Activated naive CD4-positive, alpha-beta T cell treated with anti-CD3 and anti-CD28 coated beads, Interleukin-2, amount 50 U/mL, for 16 hours (primary cell): Measurements from ENCODE around the gene SNX22.
A peak's percentile ranks its signal among the peaks of the same experiment; 100 is the strongest.

Experiments
- DNase-seq: peaks from one replicate; pipeline ENCODE4 v3.0.0-alpha.2; 2020

The SNX22 gene

DNA sequence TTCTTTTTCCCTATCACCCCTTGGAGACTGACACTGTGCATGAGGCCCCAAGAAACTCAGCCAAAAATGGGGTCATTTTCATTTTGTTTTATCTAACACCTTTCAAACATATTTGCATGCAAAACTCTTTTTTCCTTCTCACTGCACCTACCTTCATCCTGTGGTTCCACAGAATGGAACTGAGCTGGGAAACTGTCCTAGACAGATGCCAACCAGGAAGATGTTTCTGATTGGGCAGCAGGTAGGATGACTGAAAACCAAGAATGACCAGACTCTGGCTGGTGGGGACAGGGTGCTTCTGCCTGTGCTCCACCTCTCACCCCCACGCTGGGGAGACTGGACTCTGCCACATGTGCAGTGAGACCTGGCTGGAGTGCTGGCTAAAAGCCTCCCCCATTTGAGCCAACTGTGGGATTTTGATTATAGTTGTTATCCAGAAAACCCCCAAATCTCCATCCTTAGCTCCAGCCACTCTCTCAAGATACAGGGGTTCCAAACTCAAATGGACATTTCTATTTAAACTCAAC, 6.1 kb downstream of the SNX22 start:
- DNase-seq, result no peak

DNA sequence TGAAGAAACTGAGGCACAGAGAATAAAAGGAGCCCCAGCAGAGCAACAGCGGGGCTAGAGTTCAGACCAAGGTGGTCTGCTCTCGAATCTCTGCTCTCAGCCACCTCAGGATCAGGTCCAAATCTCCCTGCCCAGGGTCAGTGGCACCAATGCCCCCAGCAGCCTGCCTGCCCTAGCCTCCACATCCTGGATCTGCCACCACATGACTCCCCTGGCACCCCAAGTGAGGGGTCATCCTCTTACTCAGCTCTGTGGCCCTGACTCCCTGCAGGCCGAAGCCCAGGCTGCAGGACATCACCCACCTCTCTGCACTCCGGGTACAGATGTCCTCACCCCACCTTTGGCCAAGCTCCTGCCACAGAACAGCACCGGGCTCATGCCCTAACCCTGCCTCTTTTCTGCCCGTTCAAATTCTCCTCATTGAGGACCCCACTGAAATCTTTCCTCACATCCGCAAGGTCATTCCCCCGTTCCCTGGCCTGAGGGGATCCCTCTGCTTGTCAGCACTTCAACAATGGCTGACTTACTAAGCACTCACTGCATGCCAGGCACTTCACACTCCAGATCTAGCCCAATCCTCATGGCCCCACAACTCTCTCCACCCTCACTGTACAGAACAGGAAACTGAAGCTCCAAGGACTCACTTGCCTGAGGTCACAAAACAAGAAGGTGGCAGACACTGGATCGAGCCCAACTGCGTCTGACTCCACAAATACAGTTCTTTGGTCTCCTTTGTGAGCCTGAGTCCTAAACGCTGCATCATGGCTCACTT, 7.0 kb downstream of the SNX22 start:
- DNase-seq, result no peak

DNA sequence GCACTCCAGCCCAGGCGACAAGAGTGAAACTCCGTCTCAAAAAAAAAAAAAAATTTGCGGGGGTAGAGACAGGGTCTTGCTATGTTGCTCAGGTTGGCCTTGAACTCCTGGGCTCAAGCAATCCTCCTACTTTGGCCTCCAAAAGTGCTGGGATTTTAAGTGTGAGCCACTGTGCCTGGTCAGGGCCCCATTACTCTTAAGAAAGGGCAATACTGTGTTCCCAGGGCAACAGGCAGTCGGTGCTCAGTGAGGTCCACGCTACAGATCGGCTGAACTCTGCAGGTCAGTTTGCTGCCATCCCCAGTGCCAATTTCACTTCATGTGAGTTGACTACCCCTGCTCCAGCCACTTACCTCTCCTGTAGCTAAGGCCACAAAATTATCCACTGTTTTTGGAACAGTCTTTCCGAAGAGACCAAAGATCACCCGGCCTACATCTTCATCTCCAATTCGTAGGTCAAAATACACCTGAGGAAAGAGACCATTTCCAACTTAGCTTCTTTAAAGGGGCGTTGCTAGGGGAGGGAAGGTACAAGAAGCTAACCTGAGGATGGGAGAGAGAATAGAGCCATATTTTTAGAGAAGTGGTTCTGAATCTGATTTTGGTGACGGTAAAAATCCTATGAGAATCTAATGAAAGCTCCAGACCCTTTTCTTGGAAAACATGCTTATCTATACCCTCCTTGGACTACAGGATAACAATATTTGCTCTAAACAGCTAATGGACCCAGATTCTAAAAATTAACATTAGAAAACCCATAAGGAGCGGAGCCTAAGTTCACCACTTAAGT, 10.4 kb downstream of the SNX22 start:
- no peak for DNase-seq

DNA sequence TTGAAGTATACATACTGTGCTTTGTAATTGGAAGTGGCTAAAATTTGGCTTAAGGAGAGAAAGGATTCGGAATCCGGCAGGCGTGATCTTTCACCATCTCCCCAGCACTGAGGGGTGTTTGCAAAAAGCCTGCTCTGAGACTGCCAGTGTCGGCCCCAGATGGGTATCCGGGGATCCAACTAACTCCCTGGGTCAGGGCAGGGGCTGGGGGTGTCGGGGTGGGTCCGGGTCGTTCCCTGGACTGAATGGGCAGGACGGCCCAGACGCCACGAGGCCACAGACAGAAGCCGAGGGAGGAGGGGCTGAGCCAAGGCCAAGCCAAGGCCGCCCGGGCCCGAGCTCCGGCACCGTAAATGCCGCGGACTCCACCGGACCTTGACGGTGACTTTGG, 10.9 kb downstream of the SNX22 start:
- DNase-seq, result no peak

DNA sequence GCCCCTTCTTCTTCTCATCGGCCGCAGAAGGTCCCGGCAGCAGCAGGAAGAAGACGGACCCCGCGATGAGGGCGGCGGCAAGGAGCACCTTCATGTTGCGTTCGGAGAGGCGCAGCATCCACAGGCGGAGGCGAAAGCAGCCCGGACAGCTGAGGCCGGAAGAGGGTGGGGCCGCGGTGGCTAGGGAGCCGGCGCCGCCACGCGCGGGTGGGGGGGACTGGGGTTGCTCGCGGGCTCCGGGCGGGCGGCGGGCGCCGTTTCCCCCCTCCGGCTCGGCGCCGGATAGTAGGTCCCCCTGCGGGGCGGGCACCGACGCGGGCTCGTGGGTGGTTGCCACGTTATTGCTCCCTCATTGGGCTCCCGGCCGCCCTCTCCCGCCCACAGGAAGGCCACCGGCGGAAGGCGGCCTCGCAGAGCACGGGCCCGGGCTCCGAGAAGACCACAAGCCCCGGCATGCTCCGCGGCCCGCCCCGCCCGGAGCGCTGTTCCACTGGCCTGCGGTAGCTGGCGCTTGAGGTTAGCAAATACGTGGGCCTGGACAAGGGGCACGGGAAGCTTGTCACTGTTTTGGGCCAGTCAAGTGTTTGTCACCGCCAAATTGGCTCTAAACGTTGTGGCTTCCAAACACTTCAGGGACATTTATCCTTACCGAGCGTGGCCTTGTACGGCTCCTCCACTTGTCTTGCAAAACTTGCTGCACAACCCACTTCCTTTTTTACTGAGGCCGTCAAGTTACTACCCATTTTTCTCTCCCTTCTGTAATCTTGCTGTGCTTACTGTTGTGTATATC, 11.5 kb downstream of the SNX22 start, which contains the start of gene PPIB:
Gene PPIB (minus strand): TSS at position 154 of the 790 bp plus-strand sequence. CDS start 36 bp downstream, at position 118.
- peak; percentile 98 for DNase-seq

DNA sequence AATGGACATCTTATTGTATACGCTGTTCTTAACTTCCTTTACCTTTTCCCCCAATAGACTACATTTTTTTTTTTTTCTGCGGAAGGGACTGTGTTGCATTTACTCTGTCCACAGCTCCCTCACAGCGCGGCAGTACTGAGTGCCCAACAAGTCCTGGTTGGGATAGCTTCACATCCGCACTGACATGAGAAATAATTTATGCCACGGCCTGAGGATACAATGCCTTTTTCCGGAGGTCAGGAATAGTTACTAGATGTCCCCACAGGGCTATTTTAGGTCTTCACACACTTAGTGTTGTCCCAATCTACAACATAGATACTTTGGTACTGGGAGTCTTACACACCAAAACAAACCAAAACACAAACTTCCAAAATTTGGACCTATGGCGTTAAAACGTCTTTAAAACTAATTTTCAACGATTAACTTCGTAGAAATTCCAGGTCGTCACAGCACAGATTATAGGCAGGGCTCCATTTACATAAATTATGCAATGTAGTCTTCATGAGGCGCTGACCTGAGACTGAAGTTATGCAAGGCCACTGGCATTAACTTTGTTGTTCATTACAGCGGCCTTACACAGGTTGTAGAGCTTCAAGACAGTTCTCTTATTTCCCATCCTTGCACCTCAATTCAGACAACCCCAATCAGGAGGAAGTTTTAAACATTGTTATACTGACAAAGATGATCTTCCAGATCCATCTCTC, 12.3 kb downstream of the SNX22 start:
- DNase-seq, result no peak

DNA sequence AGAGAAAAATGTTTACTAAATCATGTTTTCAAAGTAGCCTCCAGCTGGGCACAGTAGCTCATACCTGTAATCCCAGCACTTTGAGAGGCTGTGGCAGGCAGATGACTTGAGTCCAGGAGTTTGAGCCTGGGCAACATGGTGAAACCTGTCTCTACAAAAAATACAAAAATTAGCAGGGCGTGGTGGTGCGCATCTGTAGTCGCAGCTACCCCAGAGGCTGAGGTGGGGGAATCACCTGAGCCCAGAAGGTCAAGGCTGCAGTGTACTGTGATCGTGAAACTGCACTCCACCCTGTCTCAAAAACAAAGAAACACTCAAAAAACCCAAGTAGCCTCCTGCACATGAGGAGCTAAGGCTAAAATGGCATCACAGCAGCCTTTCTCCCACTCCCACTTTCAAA, 12.9 kb downstream of the SNX22 start:
- DNase-seq, result no peak

DNA sequence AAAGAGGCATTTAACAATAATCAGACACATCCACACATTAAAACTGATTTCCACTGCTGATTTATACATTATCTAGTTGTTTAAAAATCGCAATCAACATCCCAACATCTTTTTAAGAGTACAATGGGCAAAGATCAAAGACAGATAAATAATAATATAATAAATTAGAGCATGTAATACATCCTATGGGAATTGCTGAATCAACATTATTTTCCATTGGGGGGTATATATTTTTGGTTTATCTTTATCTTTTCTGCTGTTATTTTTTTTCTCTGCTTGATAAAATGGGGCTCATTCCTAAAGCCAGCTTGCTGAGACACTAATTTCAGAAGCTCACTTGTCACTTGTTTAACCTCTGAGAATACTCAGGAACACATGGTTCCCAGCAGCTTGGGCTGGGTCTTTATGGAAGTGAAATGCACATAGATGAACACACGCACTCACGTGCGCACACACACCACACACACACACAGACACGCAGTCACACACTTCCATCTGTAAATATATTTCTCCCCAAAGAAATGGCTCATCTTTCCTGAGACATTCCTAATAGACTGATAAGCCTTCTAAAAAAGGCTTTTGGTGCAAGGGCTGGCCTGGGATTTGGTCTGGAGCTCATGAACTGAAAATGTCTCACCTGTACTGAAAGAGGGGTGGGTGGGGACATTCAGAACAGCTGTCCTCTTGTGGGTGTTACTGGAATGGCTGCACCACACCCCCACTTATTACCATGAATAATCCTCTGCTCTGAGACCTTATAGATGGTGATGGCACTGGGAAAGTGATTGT, 14.8 kb downstream of the SNX22 start:
- DNase-seq, result no peak

DNA sequence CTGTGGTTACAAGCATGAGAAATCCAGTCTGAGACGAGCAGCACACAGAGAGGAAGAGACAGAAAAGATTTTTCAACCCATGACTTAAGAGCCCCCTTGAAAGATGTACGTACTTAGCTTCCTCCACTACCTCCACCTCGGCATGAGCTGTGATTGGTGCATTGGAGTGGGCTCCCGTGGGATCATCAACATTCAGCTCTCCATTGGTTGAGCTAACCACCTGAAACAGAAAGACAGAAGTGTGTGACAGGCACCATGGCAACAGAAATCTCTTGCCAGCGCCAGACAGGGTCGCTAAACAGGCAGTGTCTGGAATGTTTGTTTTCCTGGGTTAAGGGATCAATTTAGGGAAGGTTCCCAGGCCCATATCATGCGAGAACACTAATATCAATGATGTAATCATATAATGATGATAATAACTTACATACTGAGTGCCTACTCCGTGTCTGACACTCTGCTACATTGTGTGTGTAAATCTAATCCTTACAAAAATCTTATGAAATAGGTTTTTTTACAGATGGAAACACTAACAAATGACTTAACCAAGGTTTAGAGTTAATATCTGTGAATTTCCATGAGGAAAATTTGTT, 28.8 kb downstream of the SNX22 start:
- DNase-seq, result no peak

DNA sequence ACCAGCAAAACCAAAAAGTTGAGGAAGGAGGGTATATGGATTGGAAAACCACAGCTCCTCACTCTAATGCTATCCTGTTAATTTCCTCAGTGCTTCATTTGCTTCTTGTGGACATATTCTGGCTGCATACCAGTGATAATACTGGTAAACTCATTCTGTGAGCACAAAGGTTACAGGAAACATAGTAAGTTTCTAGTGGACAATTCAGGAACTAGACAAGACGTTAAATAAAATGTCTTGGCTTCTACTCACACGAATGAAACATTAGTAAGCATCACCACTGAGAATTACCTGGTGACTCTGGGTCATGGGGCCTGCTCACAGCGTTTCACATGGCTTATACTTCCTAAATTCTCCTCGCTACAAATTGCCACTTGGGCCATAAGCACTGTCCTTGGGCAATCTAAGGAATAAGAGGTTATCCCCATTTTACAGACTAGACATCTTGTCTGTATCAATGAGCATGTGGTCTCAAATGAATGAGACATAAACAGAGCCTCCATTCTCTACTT, 31.4 kb downstream of the SNX22 start:
- DNase-seq, result no peak

DNA sequence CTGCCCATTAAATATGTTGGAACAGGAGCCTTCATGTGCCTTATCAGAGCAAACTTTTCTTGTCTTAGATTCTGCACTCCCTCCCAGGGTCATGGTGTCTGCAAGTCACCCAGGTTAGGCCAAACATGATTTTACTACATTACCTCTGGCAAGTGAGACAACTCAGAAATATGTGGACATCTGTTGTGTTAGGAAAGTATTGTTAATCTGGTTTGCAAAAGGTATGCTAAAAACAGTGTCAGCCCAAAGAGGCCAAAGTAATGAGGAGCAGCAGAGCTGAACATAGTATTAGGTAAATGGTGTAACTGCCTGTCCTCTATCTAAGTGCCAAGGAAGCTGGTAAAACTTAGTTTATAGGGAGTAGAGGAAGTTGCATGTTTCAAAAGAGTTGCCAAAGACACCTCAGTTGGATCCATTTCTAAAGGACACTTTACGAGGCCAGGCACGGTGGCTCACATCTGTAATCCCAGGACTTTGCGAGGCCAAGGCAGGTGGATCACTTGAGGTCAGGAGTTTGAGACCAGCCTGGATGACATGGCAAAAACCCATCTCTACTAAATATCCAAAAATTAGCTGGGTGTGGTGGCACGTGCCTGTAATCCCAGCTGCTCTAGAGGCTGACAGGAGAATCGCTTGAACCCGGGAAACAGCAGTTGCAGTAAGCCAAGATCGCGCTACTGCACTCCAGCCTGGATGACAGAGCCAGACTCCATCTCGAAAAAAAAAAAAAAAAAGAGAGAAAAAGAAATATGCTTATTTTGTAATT, 33.8 kb downstream of the SNX22 start:
- no peak for DNase-seq

DNA sequence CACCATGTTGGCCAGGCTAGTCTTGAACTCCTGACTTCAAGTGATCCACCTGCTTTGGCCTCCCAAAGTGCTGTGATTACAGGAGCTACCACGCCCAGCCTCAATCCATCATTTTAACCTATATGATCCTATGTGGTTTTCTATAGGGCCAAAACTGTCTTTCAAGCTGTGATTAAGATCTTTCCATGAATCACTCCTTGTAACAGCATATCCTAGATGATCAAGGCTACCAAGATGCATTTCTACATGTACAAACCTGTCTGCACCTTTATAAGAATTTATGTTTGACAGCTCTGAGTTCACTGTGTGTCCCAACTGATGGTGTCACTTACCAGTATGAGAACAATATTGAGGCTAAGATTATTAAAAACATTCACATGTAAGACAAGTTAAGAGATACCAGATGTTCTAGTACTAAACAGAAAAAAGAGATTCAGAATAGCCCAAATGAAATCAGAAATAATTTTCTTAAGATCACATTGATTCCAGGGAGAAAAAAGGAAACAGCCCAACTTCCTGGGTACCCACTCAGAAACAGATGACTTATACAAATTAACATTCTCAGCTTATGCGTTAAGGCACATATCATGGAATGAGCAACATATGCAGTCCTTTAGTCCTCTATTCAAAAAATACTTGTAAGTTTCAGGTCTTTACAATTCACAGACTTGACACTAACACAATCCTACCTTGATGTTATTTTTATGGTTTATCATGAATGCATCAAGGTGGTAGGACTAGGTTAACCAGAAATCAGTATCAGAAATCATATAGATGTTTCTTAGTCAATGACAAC, 36.1 kb downstream of the SNX22 start:
- DNase-seq, result no peak

DNA sequence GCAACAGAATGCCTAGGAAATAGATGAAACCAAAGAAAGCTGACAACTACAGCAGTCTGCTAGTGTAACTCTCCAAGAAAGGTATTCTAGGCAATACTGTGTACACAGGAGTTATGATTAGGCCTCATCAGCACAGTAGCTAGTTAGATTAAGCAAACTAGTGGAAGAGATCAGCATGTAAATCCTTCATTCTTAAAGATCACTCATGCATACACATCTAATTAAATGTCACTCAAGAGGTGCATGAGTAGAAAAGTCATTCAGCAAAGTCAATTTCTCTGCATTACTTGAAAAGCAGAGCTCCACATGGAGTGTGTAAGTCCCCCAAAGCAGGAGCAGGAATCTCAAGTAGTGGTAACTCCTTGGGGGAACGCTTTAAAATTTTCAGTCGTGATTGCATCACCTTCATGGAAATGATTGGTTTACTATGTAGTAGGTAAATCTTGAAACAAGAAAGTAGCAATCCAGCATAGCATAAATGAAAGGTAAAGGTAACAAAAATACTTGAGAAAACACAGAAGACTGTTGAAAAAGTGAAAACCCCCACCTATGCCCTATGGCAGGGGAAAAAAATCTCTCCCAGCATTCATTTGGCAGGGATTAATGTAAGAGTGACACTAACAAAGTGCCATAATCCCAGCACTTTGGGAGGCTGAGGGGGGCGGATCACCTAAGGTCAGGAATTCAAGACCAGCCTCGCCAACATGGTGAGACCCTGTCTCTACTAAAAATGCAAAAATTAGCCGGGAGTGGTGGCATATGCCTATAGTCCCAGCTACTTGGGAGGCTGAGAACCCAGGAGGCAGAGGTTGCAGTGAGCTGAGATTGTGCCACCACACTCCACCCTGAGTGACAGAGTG, 40.7 kb downstream of the SNX22 start:
- DNase-seq, result no peak

DNA sequence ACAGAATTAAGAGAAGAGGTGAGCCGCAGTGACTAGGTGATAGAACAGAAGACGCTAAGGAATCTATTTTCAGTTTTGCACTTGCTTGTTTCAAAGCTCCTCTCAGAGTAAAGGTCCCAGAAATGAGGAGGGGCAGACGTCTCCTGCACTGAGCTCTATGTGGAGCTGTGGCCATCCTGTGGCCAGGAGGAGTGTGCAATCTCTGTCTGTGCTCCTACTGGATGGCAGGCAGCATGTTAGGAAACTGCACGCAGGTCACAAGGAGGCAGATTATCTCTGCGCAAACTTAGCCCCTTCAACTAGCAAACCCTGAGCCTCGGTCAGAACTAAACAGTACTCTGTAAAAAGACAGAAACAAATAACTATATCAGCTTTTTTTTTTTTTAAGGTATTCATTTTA, 42.4 kb downstream of the SNX22 start:
- DNase-seq, result no peak

DNA sequence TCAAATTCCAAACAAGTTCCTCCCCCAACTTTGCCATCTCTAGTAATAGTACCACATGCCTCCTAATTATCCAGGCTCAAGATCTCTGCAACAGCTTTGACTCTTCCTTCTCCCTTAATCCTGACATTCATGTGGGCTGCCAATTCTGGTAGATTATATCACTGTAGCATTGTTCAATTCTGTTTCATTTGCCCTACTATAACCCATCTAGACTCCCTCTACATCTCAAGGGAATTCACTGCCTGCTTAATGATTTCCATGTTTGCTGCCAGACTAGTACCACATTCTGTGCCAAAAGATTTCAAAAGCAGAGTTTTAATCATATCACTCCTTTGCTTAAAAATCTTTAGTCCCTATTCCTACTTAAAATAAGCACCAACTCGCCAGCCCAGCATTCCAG, 45.9 kb downstream of the SNX22 start:
- DNase-seq, result no peak

DNA sequence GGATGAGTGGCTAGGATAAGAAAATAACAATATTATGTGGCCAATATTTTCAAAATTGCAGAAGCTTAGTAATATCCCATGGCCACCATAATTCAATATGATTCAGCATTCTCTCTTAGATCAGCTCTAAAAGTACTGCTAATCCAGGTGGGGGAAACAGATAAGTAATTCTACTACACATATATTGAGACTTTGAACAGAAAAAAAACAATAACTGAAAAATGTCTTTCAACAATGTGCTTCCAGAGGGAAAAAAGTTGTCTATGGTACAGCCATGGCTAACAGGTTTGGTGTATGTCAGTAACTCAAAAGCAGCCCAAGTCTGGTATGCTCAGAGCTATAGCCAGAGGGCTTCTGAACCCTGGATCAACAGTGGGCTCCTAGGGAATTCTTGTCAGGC, 53.7 kb downstream of the SNX22 start:
- no peak for DNase-seq
